ENCODE measurements around the gene NFATC4.

- TF ChIP-seq CTCF (conservative IDR thresholded peaks at IDR 0.05; ENCODE audit: low read depth, low read length) (no peak), RFX5 (IDR thresholded peaks at IDR 0.05; ENCODE audit: low read depth, low read length) (no peak), POLR2A (IDR thresholded peaks at IDR 0.05; ENCODE audit: low read depth, low read length) (no peak), BHLHE40 (IDR thresholded peaks at IDR 0.05; ENCODE audit: low read depth, low read length) (no peak), FOS (IDR thresholded peaks at IDR 0.05; ENCODE audit: low read depth, low read length) (no peak), NFE2L2 (IDR thresholded peaks at IDR 0.05; ENCODE audit: low read depth, low read length) (no peak), MAZ (IDR thresholded peaks at IDR 0.05; ENCODE audit: borderline replicate concordance, low read depth, low read length) (no peak), MAFK (IDR thresholded peaks at IDR 0.05; ENCODE audit: low read depth, low read length) (no peak), CEBPB (IDR thresholded peaks at IDR 0.05; ENCODE audit: low read depth, low read length) (no peak), USF2 (IDR thresholded peaks at IDR 0.05; ENCODE audit: low read depth, low read length) (no peak), CHD1 (IDR thresholded peaks at IDR 0.05; ENCODE audit: low read depth, low read length) (no peak), MXI1 (IDR thresholded peaks at IDR 0.05; ENCODE audit: borderline replicate concordance, low read depth, low read length) (no peak)
These were observed 6.7 kb upstream of the NFATC4 start for GRCh38 chr14:24361326-24361725.

All from IMR-90 (cell line).